Breast epithelium (tissue), 3 donors: ENCODE data around the gene MYO3B.

Experiments used
- CTCF ChIP-seq, 3 donors: fragments of 450-650 bp; IDR thresholded peaks; one replicate each; pipeline ENCODE4 v1.5.1; 2016 to 2017; ENCODE audit warnings: antibody characterized with exemption in 3 of 3, mild to moderate bottlenecking in 3 of 3, moderate library complexity in 3 of 3
- POLR2A ChIP-seq: fragments of 450-650 bp; IDR thresholded peaks from one replicate; pipeline ENCODE4 v1.6.1; 2016; ENCODE audit warnings: antibody characterized with exemption, mild to moderate bottlenecking, moderate library complexity

GRCh38 chr2:170446078-170446477, 268.1 kb downstream of the MYO3B start:
- TF ChIP-seq POLR2A (no peak), CTCF (IDR thresholded peaks at IDR 0.05) (no peak)
